Stimulated activated CD8-positive, alpha-beta memory T cell treated with anti-CD3 and anti-CD28 coated beads, Interleukin-15, amount 100 ng/mL, for 48 hours (primary cell): Measurements from ENCODE around the gene TMEM126A.
A peak's percentile ranks its signal among the peaks of the same experiment; 100 is the strongest.
"Not testable (repeated sequence)": the region's sequence is repeated elsewhere in the genome, so short reads cannot be mapped to it uniquely, and the experiment has no call there.

Experiments
- DNase-seq, 2 donors: peaks; one replicate each; pipeline ENCODE4 v3.0.0-alpha.2; 2020; ENCODE audit warnings: low read depth in 2 of 2

Gene TMEM126A

DNA sequence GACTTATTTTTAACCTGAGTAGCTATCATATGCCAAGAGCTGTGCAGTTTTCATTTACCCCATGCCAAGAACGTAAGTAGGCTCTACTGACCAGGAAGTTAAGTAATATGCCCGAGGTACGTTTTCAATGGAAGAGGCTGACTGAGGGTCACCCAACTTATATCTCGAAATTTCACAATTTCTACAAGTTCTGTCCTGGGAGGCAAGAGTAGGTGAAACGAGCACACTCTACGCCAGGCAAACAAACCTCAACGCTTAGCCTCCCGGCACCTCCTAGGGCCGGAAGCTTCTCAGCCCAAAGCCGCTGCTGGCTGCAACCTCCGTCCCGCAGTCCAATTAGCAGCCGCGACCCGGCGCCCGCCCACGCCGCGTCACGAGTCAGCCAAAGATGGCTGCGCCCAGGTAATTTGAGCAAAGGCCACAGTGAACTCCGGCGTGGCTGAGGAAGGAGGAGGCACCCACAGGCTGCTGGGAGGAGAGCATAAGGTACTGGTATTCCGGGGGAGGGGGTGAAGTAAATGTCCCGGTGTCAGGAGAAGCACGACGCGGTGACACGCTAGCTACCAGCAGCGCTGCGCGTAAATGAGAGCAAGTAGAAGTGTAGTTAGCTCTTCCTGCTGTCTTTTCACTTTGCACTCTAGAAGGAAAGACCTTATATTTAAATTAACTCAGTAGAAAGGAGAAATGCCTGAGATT is at the start of gene TMEM126A:
TMEM126A (plus strand) TSS at position 364 of the 696 bp plus-strand sequence. CDS start 2,289 bp downstream, outside the sequence.
- DNase-seq: peak; percentile 85 to 90

DNA sequence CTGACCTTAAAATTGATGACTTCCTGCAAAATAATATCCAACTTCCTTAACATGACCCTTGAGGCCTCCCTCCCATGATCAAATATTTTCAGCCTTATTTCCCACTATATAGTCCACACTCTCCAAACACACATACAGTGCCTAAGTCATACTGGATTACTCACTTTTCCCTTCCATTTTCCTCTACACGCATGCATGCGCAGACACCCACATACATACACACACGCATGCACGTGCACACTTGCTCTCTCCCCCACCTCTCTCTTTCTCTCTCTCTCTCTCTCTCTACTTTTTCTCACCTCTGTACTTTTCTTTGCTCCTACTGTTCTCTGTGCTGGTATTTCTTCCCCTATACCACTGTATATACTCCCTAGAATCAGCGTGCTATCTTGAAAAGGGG is 48.7 kb upstream of the TMEM126A start:
- DNase-seq: no peak

DNA sequence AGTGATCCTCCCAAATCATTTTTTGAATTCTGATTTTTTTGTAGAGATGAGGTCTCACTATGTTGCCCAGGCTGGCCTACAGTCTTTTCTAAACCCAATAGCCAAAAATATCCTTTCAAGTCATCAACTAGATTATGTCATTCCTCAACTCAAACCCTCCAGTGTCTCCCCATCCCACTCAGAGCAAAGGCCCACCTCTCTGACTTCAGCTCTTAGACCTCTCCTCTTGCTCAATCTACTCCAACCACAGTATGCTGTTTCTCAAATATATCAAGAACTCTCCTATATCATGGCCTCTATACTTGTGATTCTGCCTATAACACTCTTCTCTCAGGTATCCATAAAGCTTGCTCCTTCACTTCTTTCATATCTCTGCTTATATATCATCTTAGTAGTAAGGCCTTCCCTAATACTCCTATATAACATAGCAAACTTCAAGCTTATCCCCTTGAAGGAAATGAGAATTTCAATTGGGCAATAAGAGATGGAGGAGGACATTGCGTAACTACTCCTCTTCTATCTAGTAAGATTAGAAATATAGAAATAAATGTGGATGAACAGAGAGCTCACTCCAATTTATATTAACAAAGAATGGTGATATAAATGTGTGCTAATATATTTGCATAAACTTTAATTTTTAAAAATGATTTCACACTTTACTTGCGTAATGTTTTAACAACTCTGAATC is 45.1 kb upstream of the TMEM126A start:
- no peak for DNase-seq

DNA sequence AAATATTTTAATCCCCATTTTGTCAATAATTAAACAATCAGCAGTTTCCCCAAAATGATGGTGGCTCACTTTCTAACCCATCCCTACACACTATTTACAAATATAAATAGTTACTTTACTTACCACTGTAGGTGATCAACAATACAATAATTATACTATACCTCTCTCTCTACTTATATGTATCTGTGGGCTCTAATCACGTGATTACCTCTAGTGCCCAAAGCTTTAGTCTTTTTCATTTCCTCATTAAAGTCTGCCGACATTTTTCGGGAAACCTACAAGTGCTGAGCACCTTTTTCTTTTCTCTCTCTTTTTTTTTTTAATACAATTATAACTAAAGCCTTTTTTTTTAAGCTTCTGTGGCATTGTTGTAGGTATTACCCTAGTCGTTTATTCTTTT is 44.5 kb upstream of the TMEM126A start:
- DNase-seq: no peak

DNA sequence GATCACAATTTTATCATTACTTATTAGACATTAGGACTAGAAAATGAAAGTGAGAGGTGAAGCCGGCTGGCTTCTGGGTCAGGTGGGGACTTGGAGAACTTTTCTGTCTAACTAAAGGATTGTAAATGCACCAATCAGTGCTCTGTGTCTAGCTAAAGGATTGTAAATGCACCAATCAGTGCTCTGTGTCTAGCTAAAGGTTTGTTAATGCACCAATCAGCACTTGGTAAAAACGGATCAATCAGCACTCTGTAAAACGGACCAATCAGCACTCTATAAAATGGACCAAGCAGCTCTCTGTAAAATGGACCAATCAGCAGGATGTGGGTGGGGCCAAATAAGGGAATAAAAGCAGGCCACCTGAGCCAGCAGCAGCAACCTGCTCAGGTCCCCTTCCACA is 41.5 kb upstream of the TMEM126A start:
- DNase-seq: not testable (repeated sequence)

DNA sequence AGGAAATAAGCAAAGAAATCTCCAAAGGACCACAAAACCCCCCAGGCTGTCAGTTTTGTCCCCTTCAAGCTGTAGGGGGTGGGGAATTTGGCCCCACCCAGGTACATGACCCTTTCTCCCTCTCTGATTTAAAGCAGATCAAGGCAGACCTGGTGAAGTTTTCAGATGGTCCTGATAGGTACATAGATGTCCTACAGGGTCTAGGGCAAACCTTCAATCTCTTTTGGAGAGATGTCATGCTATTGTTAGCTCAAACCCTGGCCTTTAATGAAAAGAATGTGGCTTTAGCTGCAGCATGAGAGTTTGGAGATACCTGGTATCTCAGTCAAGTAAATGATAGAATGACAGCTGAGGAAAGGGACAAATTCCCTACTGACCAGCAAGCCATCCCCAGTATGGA is 39.1 kb upstream of the TMEM126A start:
- DNase-seq: not testable (repeated sequence)

DNA sequence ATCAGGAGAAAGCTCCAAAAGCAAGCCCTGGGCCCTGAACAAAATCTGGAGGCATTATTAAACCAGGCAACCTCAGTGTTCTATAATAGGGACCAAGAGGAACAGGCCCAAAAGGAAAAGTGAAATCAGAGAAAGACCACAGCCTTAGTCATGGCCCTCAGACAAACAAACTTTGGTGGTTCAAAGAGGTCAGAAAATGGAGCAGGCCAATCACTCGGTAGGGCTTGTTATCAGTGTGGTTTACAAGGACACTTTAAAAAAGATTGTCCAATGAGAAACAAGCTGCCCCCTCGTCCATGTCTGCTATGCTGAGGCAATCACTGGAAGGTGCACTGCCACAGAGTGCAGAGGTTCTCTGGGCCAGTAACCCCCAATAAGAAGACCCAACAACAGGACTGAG is 38.5 kb upstream of the TMEM126A start:
- DNase-seq: not testable (repeated sequence)

DNA sequence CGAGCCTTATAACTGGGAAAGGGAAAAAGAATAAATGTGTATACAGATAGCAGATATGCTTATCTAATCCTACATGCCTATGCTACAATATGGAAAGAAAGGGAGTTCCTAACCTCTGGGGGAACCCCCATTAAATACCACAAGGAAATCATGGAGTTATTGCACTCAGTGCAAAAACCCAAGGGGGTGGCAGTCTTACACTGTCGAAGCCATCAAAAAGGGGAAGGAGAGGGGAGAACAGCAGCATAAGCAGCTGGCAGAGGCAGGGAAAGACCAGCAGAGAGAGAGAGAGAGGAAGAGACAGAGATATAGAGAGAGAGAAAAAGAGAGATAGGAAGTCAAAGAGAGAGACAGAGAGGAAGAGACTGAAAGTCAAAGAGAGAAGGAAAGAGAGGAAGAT is 36.1 kb upstream of the TMEM126A start:
- DNase-seq: not testable (repeated sequence)

DNA sequence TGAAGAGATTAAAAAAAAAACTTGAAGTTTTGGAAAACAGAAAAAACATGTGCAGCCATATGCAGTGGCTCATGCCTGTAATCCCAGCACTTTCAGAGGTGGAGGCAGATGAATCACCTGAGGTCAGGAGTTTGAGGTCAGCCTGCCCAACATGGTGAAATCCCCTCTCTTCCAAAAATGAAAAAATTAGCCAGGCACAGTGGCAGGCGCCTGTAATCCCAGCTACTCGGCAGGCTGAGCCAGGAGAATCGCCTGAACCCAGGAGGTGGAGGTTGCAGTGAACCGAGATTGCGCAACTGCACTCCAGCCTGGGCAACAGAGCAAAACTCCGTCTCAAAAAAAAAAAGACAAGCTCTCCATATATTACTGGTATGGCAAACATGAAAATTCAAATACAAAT is 28.3 kb upstream of the TMEM126A start:
- DNase-seq: no peak

DNA sequence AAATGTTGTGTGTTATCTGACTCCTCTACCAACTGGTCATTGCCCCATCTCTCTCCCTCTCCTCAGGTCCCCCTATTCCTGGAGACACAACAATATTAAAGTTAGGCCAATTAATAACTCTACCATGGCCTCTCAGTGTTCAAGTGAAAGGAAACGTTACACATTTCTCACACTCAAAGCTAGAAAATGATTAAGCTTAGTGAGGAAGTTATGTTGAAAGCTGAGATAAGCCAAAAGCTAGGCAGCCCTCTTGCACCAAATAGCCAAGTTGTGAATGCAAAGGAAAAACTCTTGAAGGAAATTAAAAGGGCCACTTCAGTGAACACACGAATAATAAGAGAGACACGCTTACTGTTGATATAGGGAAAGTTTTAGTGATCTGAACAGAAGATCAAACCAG is 27.5 kb upstream of the TMEM126A start:
- no peak for DNase-seq

DNA sequence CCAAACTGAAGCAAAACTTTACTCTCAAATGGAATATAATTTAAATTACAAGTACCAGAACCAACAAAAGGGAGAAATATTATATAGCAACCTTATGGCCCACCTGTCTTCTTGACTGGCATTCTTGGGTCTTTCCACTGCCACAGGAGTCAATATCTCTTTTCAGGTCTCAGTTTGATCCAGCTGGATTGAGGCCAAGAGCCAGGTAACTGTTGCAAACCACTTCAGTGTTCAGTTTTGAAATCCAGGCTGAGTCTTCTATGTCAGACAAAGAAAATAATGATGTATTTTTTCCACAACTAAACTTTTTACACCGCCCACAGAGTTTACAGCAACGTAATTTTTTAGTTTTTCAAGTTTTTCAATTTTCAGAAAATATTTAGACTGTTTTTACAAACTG is 21.3 kb upstream of the TMEM126A start:
- DNase-seq: no peak

DNA sequence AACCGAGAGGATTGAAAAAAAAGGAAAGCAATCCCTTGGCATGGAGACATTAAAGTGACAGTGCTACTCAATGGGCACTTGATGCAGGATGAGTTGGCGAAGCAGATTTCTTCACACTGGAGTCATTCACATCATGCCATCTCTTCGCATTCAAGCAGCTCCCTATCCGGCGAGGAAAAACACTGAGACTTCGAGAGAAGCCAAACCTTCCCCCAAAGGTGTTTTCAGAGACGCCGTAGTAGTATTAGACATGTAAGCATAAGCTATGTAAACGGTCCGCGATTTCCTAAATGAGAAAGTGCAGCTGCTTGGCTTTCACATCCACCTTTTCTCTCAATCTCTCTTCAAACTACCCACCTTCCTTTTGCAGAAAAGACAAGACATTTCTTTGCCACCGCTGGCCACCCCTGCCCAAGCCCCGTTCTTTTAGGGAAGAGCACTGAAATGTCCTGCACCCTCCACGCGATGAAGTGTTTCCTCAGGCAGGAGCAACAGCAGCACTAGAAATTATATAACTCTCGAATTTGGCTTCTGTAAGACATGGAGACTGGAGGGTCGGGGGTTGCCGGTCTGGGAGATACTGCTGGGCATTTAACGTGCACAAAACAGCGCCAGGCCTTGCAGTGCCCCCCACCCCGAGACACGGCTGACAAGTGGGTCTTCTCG is 20.3 kb upstream of the TMEM126A start, which contains the start of gene DLG2:
DLG2 (minus strand) TSS at position 13 of the 666 bp plus-strand sequence.
- no peak for DNase-seq

DNA sequence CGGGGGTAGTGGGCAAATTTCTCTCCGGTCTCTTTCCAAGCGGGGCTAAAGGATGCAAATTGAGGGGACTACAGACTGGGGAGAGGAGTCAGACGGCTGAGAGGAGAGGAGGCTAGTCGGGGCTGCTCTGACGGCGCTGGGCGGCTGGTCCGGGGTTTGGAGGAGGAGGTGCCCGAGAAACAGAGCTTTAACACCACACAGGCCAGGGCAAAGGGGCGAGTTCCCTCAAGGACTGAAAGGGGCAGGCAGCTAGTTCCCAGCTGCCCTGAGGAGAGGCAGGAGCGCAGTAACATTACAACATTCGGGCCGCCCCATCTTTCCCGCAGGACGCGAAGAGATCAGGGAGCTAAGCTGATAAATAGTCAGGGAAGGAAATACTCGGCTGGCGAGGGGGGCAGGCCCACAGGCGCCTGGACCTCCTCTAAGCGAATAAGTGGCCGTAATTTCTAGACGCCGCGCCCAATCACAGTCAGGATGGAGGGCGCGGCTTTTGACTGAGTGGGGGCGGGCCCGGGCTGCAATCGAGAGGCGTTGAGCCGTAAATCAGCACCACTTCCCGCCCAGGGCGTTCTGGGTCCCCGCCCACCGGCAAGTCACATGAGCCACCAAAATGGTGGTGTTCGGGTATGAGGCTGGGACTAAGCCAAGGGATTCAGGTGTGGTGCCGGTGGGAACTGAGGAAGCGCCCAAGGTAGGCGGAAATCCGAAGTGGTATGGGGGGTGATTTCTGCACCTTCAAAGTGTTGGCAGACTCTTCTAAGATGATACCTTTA is 19.6 kb upstream of the TMEM126A start, which contains the start of gene TMEM126B:
TMEM126B (plus strand) TSS at position 596 of the 773 bp plus-strand sequence; CDS start at position 611, 15 bp downstream.
- peak; percentile 95 for DNase-seq

DNA sequence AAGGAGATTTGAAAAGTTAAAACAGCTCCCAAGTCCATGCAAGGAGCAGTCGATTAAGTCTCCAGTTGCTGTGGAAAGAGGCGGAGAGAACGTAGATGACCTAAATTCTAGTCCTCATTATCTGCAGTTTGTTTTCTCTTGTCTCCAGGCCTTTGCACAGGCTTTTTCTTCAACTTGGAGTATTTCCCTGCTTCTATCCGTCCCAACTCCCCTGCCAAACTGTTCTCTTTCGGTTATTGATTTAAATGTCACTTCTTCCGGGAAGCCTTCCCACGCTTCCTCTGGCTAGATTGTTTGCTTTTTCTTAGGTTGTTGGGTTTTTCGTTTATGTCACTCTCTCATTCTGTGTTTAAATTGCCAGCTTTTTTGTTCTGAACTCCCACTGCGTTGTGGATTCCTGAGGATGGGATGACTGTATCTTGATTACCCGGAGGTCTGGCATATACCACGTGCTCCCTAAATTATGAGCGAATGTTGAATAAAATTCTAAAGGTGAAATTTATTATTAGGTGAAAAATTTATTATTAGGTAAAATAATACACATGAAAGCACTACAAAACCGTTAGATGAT is 18.9 kb upstream of the TMEM126A start:
- DNase-seq: no peak

DNA sequence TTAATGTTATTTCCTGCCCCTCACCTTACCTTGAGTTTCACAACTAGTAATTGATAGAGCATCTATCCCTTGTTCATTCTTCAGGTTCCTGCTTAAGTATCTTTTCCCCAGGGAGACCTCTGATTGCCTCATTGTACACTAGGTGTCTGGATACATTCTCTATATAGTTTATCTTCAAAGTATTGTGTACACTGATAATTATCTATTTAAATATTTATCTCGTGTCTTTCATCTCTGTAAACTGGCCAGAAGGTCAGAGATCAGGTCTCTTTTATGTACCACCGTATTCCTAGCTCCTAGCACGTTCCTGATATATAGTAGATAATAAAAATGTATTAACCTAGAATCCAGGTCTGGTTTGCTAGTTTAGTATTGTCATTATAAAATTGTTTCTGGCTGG is 13.0 kb upstream of the TMEM126A start:
- no peak for DNase-seq

DNA sequence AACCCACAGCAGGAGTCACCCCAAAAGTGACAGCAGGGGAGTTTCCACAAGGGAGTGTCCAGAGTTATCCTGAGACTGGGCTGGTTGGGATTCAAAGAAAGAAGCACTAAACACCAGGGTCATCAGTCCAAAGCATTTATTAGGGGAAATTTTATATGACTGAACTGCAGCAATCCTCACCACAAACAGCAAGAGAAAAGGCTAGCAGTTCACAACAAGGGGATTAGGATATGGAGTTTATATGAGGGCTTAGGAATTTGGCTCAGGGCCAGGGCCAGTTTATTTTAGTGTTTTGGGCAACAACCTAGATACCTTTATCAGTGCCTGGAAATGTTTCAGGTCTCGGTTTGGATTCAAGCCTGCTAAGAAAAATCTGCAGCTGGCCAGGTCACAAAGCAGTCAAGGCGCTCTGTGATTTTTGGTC is 4.6 kb upstream of the TMEM126A start:
- no peak for DNase-seq

DNA sequence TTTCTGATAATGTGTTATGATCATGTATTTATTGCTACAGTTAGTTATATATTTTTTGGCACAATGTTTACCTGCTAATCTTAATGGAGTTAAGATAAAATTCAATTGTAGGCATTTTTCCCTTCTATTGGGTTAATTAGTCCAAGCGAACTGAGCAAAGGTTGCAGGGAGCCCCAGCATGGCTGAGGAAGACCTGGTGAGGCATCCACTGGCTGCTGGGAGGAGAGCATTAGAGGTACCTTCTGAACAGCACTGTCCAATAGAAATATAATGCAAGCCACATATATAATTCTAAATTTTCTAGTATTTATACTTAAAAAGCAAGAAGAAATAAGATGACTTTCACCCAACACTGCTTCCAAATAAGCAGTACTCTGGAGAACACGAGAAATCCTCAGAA is 689 bp upstream of the TMEM126A start:
- no peak for DNase-seq

DNA sequence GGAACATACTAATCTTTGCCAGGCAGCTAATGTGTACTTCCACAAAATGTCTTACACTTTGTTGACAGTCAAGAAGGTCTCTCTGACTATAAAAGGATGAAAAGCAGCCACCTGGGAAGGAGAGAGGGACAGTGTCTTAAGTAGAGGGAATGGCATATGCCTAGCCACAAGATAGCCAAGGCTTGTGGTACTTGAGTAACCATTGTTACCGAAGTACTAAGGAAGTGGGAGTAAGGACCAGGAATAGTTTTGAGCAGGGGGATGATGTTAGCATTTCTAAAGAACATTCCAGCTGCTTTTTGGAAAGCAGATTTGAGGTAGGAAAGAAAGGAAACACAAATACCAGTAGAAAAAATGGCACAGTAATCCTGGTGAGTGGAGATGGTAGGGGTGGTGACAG is 3.4 kb downstream of the TMEM126A start:
- no peak for DNase-seq

DNA sequence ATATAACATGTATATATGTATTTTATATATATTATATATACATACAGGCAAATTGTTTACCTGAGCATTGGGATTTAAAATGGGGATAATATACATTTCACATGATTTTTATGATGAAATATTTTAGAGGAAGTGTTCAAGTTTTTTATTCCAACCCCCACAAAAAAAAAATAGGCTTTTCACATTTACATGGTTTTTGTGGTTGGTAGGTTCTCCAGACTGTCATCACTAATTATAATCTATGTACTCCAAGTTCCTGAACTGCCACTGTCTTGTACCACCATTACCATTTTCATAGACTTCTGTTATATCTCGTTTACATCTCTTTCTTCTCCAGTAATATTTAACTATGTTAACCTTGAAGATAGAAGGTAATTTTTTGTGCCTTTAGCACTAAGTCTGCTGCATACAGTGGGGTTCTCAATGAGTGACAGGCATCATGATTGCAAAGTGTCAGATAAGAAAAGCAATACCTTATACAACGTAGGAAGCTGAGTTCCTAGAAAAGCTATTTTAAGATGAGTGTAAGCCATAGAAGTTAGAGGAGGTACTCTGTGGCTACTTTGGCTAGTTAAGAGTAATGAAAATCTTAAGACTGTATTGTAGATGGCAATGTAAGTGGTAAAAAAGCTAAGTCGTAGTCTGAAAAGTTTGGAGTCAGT is 5.2 kb downstream of the TMEM126A start:
- DNase-seq: no peak

DNA sequence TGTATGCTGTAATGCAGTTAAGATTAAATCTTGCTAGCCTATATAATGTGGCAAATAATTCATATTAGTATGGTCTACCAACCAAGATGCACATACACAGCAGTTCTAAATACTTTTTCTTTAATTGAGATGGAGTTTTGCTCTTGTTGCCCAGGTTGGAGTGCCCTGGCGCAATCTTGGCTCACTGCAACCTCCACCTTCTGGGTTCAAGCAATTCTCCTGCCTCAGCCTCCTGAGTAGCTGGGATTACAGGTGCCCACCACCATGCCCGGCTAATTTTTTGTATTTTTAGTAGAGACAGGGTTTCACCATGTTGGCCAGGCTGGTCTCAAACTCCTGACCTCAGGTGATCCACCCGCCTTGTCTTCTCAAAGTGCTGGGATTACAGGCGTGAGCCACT is 6.6 kb downstream of the TMEM126A start:
- not testable (repeated sequence) for DNase-seq

DNA sequence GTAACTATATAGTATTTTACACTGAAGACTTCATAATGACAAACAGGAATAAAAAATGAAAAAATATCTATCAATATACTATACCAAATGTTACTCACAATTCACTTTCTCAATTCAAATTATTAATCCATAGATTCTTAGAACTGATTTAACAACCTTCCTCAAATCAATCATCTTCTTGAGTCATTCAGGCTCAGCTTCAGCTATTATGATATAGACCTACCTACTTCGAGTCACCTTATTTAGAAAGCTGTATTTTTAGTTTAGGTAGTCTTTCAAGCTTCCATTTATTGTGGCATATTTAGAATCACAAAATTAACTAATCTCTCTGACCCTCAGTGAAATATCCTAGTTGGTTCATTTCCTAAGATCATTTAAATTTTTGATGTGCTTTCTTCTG is 9.0 kb downstream of the TMEM126A start:
- DNase-seq: no peak
